Breast epithelium (tissue), 3 donors: ENCODE data around the gene BAZ2B.

Experiments
- POLR2A ChIP-seq: fragments of 450-650 bp; IDR thresholded peaks from one replicate; pipeline ENCODE4 v1.6.1; 2016; ENCODE audit warnings: antibody characterized with exemption, mild to moderate bottlenecking, moderate library complexity
- POLR2AphosphoS5 ChIP-seq, 3 donors: sonication (generic); formaldehyde crosslinking; IDR thresholded peaks; one replicate each; pipeline ENCODE4 v1.6.1; 2017; ENCODE audit warnings: antibody characterized with exemption in 3 of 3
- TF ChIP-seq, protein P1 (sequence below), 3 donors: fragments of 450-650 bp; IDR thresholded peaks; one replicate each; pipeline ENCODE4 v1.5.1; 2016 to 2017; ENCODE audit warnings: antibody characterized with exemption in 3 of 3, mild to moderate bottlenecking in 3 of 3, moderate library complexity in 3 of 3

DNA sequence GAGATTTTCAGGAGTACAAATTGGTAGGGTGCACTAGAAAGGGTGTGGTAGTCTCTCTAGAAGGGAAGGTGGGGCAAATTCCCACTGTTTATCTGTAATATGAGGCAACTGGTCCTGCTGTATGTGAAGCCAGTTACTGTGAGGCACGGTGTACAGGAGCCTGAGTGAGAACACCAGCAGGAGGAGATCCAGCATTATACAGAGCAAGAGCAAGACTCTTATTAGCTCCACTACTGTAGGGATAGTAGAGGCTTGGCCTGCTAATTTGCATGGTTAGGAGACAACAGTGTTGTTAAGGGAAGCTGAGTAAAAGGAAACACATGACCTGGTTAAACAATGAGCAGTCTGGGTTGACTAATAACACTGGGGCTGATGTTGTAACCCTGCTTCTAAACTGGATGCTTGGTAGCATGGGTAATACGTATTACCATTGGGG is 253.5 kb downstream of the BAZ2B start:
- TF ChIP-seq POLR2A (no peak), POLR2AphosphoS5 (IDR thresholded peaks at IDR 0.05) (no peak)
- TF ChIP-seq, protein P1, sequence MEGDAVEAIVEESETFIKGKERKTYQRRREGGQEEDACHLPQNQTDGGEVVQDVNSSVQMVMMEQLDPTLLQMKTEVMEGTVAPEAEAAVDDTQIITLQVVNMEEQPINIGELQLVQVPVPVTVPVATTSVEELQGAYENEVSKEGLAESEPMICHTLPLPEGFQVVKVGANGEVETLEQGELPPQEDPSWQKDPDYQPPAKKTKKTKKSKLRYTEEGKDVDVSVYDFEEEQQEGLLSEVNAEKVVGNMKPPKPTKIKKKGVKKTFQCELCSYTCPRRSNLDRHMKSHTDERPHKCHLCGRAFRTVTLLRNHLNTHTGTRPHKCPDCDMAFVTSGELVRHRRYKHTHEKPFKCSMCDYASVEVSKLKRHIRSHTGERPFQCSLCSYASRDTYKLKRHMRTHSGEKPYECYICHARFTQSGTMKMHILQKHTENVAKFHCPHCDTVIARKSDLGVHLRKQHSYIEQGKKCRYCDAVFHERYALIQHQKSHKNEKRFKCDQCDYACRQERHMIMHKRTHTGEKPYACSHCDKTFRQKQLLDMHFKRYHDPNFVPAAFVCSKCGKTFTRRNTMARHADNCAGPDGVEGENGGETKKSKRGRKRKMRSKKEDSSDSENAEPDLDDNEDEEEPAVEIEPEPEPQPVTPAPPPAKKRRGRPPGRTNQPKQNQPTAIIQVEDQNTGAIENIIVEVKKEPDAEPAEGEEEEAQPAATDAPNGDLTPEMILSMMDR (IDR thresholded peaks at IDR 0.05): no peak
